Measurements from ENCODE around the gene AP3D1. TPM values are rescaled to one million over a fixed set of nuclear protein-coding genes. Genes with fewer than 3 reads are reported as not detected.

The AP3D1 gene
- total and polyA plus RNA-seq, 7 experiments from 2014 or later: 12.3 to 106 (median 78.3) TPM

DNA sequence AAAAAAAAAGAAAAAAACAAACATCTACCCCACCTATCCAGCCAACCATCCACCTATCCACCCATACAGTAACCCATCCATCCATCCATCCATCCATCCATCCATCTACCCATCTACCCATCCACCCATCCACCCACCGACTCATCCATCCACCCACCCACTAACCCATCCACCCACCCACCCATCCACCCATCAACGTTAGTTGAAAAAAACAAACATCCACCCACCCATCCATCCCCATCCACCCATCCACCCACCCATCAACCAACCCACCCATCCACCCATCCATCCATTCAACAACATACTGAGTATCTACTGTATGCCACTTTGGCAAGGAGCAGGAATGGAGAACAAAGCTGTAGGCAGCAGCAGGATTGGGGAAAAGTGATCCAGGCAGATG lies 6.1 kb upstream of the AP3D1 start:
- no peaks in the 10 kb centered on the region for H3K36me3 ChIP-seq (ENCODE audit: control insufficient read depth in 2 of 3, insufficient read depth in 3 of 3, low read length in 3 of 3)
- H3K4me3 Mint-ChIP-seq: no peak overlapping the region
- H3K27me3 Mint-ChIP-seq: no peaks in the 10 kb centered on the region
- ChIA-PET CTCF (interaction anchor here (0.7 to 1.2 kb wide), 2 partner anchors 60 to 78 kb away, joined by 3 to 5 read pairs; partner anchors contain the start of gene PLEKHJ1), POLR2A (interaction anchor here (0.6 kb wide), 1 partner anchor 103 kb away, joined by 3 read pairs; no protein-coding TSS in a partner anchor)
- no peak overlapping the region for H3K4me3 ChIP-seq (ENCODE audit: low read length)
- H3K36me3 Mint-ChIP-seq: no peaks in the 10 kb centered on the region
- intact Hi-C loops (cut with micrococcal nuclease): loop anchor here (2.0 to 10.0 kb wide), 4 partner anchors 57 to 297 kb away; partner anchors contain the start of gene LMNB2 (in 1 of the 2)
- H3K27ac Mint-ChIP-seq: peak overlapping the region in 2 of 9 donors; percentile 38 to 79
- DNase-seq (no peak), ATAC-seq (no peak)
- H3K9me3 ChIP-seq (ENCODE audit: control insufficient read depth in 2 of 3, low read length in 3 of 3): no peaks in the 10 kb centered on the region
- no peak overlapping the region for H3K27ac ChIP-seq (ENCODE audit: low read depth, low read length)
- no peaks in the 10 kb centered on the region for H3K27me3 ChIP-seq (ENCODE audit: control insufficient read depth in 2 of 2, insufficient read depth in 2 of 2, low read length in 2 of 2)
- peaks cover 0 to 13% (median 4%) of the 10 kb centered on the region in 7 donors for H3K4me1 Mint-ChIP-seq
- H3K4me1 ChIP-seq (ENCODE audit: control insufficient read depth in 2 of 2, insufficient read depth in 2 of 2, low read length in 2 of 2): no peaks in the 10 kb centered on the region
- no peaks in the 10 kb centered on the region for H3K9me3 Mint-ChIP-seq

DNA sequence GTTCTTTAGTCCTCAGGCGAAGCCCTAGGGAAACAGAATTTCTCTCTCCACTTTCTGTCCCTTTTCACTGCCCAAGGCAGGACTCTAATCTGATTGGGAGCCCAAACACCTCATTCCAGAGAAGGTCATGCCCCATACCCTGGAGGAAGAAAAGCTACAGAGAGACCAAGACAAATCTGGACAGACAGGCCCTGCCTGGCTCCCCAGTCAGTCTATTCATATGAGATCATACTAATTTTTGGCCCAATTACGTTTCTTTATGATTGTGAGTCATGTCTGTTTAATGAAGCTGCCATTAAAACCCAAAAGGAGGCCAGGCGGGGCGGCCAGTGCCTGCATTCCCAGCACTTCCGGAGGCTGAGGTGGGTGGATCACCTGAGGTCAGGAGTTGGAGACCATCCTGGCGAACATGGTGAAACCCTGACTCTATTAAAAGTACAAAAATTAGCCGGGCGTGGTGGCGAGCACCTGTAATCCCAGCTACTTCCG lies 3.3 kb upstream of the AP3D1 start:
- ATAC-seq (no peak), DNase-seq (no peak)
- H3K36me3 Mint-ChIP-seq: peaks cover 0 to 2% (median 0%) of the 10 kb centered on the region in 5 donors
- Histone ChIP-seq H3K27ac (ENCODE audit: low read depth, low read length) (no peak overlapping the region), H3K4me1 (ENCODE audit: control insufficient read depth in 2 of 2, insufficient read depth in 2 of 2, low read length in 2 of 2) (peaks cover 7 to 16% of the 10 kb centered on the region in 2 donors), H3K4me3 (ENCODE audit: low read length) (no peak overlapping the region), H3K9me3 (ENCODE audit: control insufficient read depth in 2 of 3, low read length in 3 of 3) (no peaks in the 10 kb centered on the region), H3K27me3 (ENCODE audit: control insufficient read depth in 2 of 2, insufficient read depth in 2 of 2, low read length in 2 of 2) (no peaks in the 10 kb centered on the region), H3K36me3 (ENCODE audit: control insufficient read depth in 2 of 3, insufficient read depth in 3 of 3, low read length in 3 of 3) (no peaks in the 10 kb centered on the region)
- H3K4me3 Mint-ChIP-seq: no peak overlapping the region
- H3K27ac Mint-ChIP-seq: peak overlapping the region in 1 of 9 donors; percentile 77
- POLR2A ChIA-PET: interaction anchor here (0.6 to 1.1 kb wide), 2 partner anchors 18 to 137 kb away, joined by 3 to 5 read pairs; no protein-coding TSS in a partner anchor
- CTCF ChIA-PET: no interaction called here
- H3K27me3 Mint-ChIP-seq: peaks cover 0 to 2% (median 0%) of the 10 kb centered on the region in 5 donors
- no peaks in the 10 kb centered on the region for H3K9me3 Mint-ChIP-seq
- intact Hi-C loops (cut with micrococcal nuclease): loop anchor here (5.0 to 10.0 kb wide), 4 partner anchors 163 to 468 kb away; partner anchors contain the start of genes KLF16 (in 1 of the 2) and LMNB2 (in 1 of the 2)
- peaks cover 9 to 30% (median 19%) of the 10 kb centered on the region in 7 donors for H3K4me1 Mint-ChIP-seq

DNA sequence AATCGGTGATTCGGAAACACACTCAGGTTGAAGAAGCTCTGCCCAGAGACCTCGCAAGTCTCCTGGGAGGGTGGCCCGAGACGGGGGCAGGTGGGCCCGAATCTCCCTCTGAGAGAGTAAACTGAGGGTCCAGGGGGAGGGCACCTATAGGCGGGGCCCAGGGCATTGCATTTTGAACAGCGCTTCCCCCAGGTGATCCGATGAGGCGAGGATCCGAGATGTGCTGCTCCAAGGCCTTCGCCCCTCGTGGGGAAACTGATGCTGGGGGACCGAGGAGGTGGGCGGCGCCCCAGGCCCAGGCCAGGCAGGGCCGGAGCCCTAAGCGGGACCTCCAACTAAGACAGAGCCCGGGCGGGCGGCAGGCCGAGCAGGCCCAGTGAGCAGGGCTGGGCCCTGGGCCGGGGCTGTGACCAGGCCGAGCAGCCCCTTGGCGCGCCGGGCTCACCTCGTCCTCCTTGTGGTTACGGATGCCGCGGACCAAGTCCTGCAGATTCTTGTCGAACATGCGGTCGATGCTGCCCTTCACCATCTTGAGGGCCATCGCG lies 500 bp downstream of the AP3D1 start:
- Histone ChIP-seq H3K27ac (ENCODE audit: low read depth, low read length) (peak overlapping the region; percentile 95), H3K4me1 (ENCODE audit: control insufficient read depth in 2 of 2, insufficient read depth in 2 of 2, low read length in 2 of 2) (peaks cover 19 to 30% of the 10 kb centered on the region in 2 donors), H3K27me3 (ENCODE audit: control insufficient read depth in 2 of 2, insufficient read depth in 2 of 2, low read length in 2 of 2) (no peaks in the 10 kb centered on the region), H3K36me3 (ENCODE audit: control insufficient read depth in 2 of 3, insufficient read depth in 3 of 3, low read length in 3 of 3) (peaks cover 0 to 2% (median 0%) of the 10 kb centered on the region in 3 experiments), H3K9me3 (ENCODE audit: control insufficient read depth in 2 of 3, low read length in 3 of 3) (no peaks in the 10 kb centered on the region), H3K4me3 (ENCODE audit: low read length) (peak overlapping the region; percentile 76)
- Mint-ChIP-seq H3K9me3 (no peaks in the 10 kb centered on the region), H3K36me3 (peaks cover 0 to 2% (median 0%) of the 10 kb centered on the region in 5 donors), H3K27me3 (peaks cover 0 to 2% (median 0%) of the 10 kb centered on the region in 5 donors), H3K4me3 (peak overlapping the region; percentile 75 to 86 (median 81)), H3K4me1 (peaks cover 23 to 52% (median 45%) of the 10 kb centered on the region in 7 donors), H3K27ac (peak overlapping the region in 6 of 9 donors; percentile 43 to 74 (median 56))
- ChIA-PET CTCF (no interaction called here), POLR2A (interaction anchor here (0.6 to 2.5 kb wide), 6 partner anchors 12 to 108 kb away, joined by 3 to 7 read pairs (median 4); partner anchors contain the start of gene DOT1L)
- intact Hi-C loops (cut with micrococcal nuclease): loop anchor here (1.0 to 10.0 kb wide), 19 partner anchors 12 to 498 kb away; partner anchors contain the start of genes DOT1L (in 2 of the 2), IZUMO4 (in 2 of the 2), LSM7 (in 2 of the 2) and MOB3A (in 2 of the 2)
- DNase-seq (peak in 5 of 9 donors; percentile 16 to 25 (median 21)), ATAC-seq (no peak)

DNA sequence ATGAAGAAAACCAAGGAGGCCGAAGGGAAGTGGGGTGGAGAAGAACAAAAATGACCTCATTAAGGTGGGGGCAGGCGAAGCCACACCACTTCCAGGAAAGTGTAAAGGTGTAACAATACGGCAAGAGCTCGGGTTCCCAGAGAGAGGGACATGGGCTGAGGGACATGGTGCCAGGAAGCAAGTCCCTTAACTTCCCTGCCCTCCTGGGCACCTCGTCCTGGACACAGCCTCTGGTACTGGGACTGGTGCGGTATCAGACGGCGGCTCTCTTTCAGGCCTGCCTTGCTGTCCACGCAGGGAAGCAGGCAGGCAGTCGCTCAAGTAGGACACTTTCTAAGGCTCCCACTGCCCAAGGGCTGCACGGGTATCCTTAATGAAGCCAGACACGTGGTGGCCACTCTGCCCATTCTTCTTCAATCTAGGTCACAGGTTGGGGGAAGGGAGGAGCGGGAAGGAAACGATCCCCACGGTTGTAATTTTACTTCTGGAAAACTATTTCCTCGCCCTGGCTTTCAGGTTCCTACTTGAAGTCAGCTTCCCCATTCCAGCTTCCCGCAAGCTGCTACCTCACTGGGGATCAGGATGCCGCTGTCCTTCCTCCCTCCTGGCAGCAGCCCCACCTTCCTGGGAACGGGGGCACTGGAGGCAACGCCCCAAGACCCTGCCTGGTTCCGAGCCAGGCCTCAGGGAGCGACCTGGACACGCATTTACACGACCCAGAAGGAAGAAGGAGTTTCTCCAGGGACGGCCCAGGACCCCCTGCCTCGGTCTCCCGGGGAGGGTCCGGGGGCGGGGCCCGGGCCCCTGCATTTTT lies 1.2 kb downstream of the AP3D1 start:
- H3K27me3 Mint-ChIP-seq: peaks cover 0 to 2% (median 0%) of the 10 kb centered on the region in 5 donors
- H3K4me1 Mint-ChIP-seq: peaks cover 28 to 58% (median 49%) of the 10 kb centered on the region in 7 donors
- intact Hi-C loops (cut with micrococcal nuclease): loop anchor here (2.0 to 10.0 kb wide), 7 partner anchors 65 to 497 kb away; partner anchors contain the start of genes KLF16 (in 1 of the 2), LMNB2 (in 1 of the 2), MKNK2 (in 1 of the 2) and TCF3 (in 1 of the 2)
- H3K9me3 Mint-ChIP-seq: no peaks in the 10 kb centered on the region
- H3K27ac ChIP-seq (ENCODE audit: low read depth, low read length): peak overlapping the region; percentile 95
- peaks cover 0 to 2% (median 0%) of the 10 kb centered on the region in 5 donors for H3K36me3 Mint-ChIP-seq
- no peaks in the 10 kb centered on the region for H3K27me3 ChIP-seq (ENCODE audit: control insufficient read depth in 2 of 2, insufficient read depth in 2 of 2, low read length in 2 of 2)
- H3K4me3 Mint-ChIP-seq: peak overlapping the region; percentile 76 to 86 (median 82)
- peaks cover 26 to 33% of the 10 kb centered on the region in 2 donors for H3K4me1 ChIP-seq (ENCODE audit: control insufficient read depth in 2 of 2, insufficient read depth in 2 of 2, low read length in 2 of 2)
- peak overlapping the region; percentile 47 to 85 (median 78) for H3K27ac Mint-ChIP-seq
- ATAC-seq: no peak
- DNase-seq: no peak
- H3K4me3 ChIP-seq (ENCODE audit: low read length): peak overlapping the region; percentile 76
- peaks cover 0 to 8% (median 0%) of the 10 kb centered on the region in 3 experiments for H3K36me3 ChIP-seq (ENCODE audit: control insufficient read depth in 2 of 3, insufficient read depth in 3 of 3, low read length in 3 of 3)
- ChIA-PET CTCF (no interaction called here), POLR2A (interaction anchor here (0.6 to 1.0 kb wide), 2 partner anchors 56 to 67 kb away, joined by 3 read pairs; no protein-coding TSS in a partner anchor)
- no peaks in the 10 kb centered on the region for H3K9me3 ChIP-seq (ENCODE audit: control insufficient read depth in 2 of 3, low read length in 3 of 3)

DNA sequence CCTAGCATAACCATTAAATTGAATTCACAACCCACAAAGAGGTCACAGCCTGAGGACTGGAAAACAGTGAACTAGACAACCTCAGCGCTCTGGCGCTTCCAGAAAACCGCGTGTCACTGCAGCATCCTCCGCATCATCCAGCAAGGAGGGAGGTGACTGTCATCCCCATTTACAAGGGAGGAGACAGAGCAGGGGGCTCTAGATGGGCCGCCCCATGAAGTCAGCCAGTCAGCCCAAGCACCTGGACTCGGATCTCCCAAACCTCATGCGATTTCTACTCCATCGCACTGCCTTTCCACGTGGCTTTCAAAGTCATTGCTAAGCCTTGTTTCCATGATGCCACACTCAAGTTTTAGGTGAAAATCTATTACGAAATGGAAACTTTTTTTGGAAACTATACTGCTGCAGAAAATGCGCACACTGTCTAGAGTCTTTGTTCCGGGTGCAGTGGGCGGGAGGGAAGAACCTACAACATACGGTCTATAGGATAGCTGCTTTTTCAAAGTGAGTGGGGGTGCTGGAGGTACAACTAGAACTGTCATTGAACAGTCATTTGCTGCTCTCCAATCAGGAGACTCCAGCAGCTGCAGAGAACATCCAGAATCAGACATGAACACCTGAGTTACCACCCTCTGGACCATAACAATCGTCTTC lies 2.8 kb downstream of the AP3D1 start:
- POLR2A ChIA-PET: interaction anchor here (0.7 to 1.0 kb wide), 2 partner anchors 12 to 183 kb away, joined by 3 to 4 read pairs; no protein-coding TSS in a partner anchor
- intact Hi-C loops (cut with micrococcal nuclease): no loop called here
- Mint-ChIP-seq H3K27me3 (peaks cover 0 to 2% (median 0%) of the 10 kb centered on the region in 5 donors), H3K4me1 (peaks cover 33 to 74% (median 52%) of the 10 kb centered on the region in 7 donors), H3K27ac (peak overlapping the region in 7 of 9 donors; percentile 36 to 82 (median 78)), H3K4me3 (peak overlapping the region; percentile 55 to 86 (median 81)), H3K9me3 (no peaks in the 10 kb centered on the region), H3K36me3 (peaks cover 0 to 2% (median 0%) of the 10 kb centered on the region in 5 donors)
- Histone ChIP-seq H3K27me3 (ENCODE audit: control insufficient read depth in 2 of 2, insufficient read depth in 2 of 2, low read length in 2 of 2) (no peaks in the 10 kb centered on the region), H3K4me3 (ENCODE audit: low read length) (no peak overlapping the region), H3K4me1 (ENCODE audit: control insufficient read depth in 2 of 2, insufficient read depth in 2 of 2, low read length in 2 of 2) (peaks cover 30 to 33% of the 10 kb centered on the region in 2 donors), H3K9me3 (ENCODE audit: control insufficient read depth in 2 of 3, low read length in 3 of 3) (no peaks in the 10 kb centered on the region), H3K36me3 (ENCODE audit: control insufficient read depth in 2 of 3, insufficient read depth in 3 of 3, low read length in 3 of 3) (peaks cover 0 to 17% (median 0%) of the 10 kb centered on the region in 3 experiments), H3K27ac (ENCODE audit: low read depth, low read length) (peak overlapping the region; percentile 48)
- ATAC-seq (no peak), DNase-seq (peak in 2 of 9 donors; percentile 13 to 57)
- CTCF ChIA-PET: interaction anchor here (0.7 kb wide), 1 partner anchor 19 kb away, joined by 3 read pairs; no protein-coding TSS in a partner anchor
